Thyroid gland (tissue), 4 donors: ENCODE data around the gene FGR. TPM values are rescaled to one million over a fixed set of nuclear protein-coding genes. Genes with fewer than 3 reads are reported as not detected.
"Not testable (repeated sequence)": the region's sequence is repeated elsewhere in the genome, so short reads cannot be mapped to it uniquely, and the experiment has no call there.

ENCODE experiments used
- DNase-seq, 2 donors: peaks; one replicate each; pipeline ENCODE4 v3.0.0-alpha.2; 2019
- H3K27ac ChIP-seq, 3 donors: fragments of 200-600 bp; sonication (generic); 1 replicate in 2 of 3; 2 replicates in 1 of 3; pipeline ENCODE4 v1.5.1; 2016 to 2019; ENCODE audit warnings: mild to moderate bottlenecking in 1 of 3, moderate library complexity in 1 of 3
- H3K27me3 ChIP-seq: fragments of 200-600 bp; sonication (generic); one replicate; pipeline ENCODE4 v1.5.1; 2019
- H3K36me3 ChIP-seq, 2 donors: fragments of 200-600 bp; sonication (generic); one replicate each; pipeline ENCODE4 v1.5.1; 2016 to 2019
- H3K4me1 ChIP-seq, 2 donors: fragments of 200-600 bp; sonication (generic); one replicate each; pipeline ENCODE4 v1.5.1; 2017 to 2019
- H3K4me3 ChIP-seq, 3 donors: fragments of 200-600 bp; sonication (generic); replicated peaks in 1 of 3; 1 replicate in 2 of 3; 2 replicates in 1 of 3; pipeline ENCODE4 v1.5.1; 2016; ENCODE audit warnings: mild to moderate bottlenecking in 1 of 3
- H3K9me3 ChIP-seq: fragments of 200-600 bp; sonication (generic); one replicate; pipeline ENCODE4 v1.5.1; 2017
- POLR2A ChIP-seq, 2 donors: fragments of 450-650 bp; IDR thresholded peaks; one replicate each; pipeline ENCODE4 v1.6.1; 2017; ENCODE audit warnings: antibody characterized with exemption in 2 of 2, mild to moderate bottlenecking in 2 of 2, moderate library complexity in 1 of 2
- WGBS, 2 donors: methylation state at CpG; one replicate each; pipeline ENCODE4 v1.1.5; 2017; 5-methylcytosine and 5-hydroxymethylcytosine counted together
- intact Hi-C: fragments of 100-400 bp; cut with DNase I; formaldehyde crosslinking; loops from one replicate; pipeline ENCODE4 v1.15.1; 2023
- total RNA-seq, 4 donors: library from RNA; depleted of rRNA; stranded (reverse); fragments of >200 nt; gene quantifications; one replicate each; pipeline ENCODE4 v1.2.3, GENCODE V29; 2016
- TF ChIP-seq, protein P1 (sequence below), 6 experiments: fragments of 200-600 bp in 3 of 6; fragments of 450-650 bp in 3 of 6; sonication (generic) in 3 of 6; IDR thresholded peaks; one replicate each; pipeline ENCODE4 v1.5.1; 2016 to 2019; ENCODE audit warnings: antibody characterized with exemption in 6 of 6, mild to moderate bottlenecking in 2 of 6, inconsistent platforms in 1 of 6, moderate library complexity in 1 of 6

Gene FGR
- total RNA-seq = 1 to 10 TPM; 4.6 to 7.1 (median 6.4) TPM

DNA sequence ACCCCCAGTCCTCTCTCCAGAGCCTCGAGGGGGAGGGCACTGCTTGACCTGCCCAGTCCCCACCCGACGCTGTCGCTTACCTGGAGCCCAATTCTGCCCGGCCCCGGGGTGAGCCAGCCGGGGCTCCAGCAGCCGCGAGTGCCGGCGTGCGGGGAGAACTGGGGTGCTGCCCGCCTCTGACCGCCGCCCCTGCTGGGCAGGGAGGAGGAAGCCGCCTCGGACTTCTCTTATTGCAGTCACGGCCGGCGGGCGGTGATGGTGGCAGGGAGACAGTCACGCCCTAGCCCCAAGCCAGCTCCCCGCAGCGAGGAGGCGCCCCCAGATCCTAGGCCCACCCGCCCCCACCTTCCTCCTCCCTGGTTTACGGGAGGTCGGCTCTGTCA, at the start of gene FGR:
FGR (minus strand) TSS at position 201 of the 383 bp plus-strand sequence. CDS start 11,269 bp downstream, outside the sequence.
- H3K4me3 ChIP-seq = peak within 1 kb of the TSS in 2 of 3 donors; percentile 20 to 41
- peak within 1 kb of the TSS; percentile 44 to 81 (median 75) for H3K27ac ChIP-seq
- H3K4me1 ChIP-seq = peaks cover 29 to 47% of the 10 kb centered on the region in 2 donors
- intact Hi-C loops = no loop called here
- no peak for DNase-seq
- no peak for TF ChIP-seq POLR2A (IDR thresholded peaks at IDR 0.05)
- TF ChIP-seq, protein P1, sequence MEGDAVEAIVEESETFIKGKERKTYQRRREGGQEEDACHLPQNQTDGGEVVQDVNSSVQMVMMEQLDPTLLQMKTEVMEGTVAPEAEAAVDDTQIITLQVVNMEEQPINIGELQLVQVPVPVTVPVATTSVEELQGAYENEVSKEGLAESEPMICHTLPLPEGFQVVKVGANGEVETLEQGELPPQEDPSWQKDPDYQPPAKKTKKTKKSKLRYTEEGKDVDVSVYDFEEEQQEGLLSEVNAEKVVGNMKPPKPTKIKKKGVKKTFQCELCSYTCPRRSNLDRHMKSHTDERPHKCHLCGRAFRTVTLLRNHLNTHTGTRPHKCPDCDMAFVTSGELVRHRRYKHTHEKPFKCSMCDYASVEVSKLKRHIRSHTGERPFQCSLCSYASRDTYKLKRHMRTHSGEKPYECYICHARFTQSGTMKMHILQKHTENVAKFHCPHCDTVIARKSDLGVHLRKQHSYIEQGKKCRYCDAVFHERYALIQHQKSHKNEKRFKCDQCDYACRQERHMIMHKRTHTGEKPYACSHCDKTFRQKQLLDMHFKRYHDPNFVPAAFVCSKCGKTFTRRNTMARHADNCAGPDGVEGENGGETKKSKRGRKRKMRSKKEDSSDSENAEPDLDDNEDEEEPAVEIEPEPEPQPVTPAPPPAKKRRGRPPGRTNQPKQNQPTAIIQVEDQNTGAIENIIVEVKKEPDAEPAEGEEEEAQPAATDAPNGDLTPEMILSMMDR (IDR thresholded peaks at IDR 0.05) = no peak
- peaks cover 6% of the 10 kb centered on the region for H3K27me3 ChIP-seq
- 20 to 39% methylated on average over 13 to 18 of the region's 28 CpGs for WGBS, 2 donors
- H3K9me3 ChIP-seq = no peaks in the 10 kb centered on the region
- H3K36me3 ChIP-seq = no peaks in the 10 kb centered on the region

DNA sequence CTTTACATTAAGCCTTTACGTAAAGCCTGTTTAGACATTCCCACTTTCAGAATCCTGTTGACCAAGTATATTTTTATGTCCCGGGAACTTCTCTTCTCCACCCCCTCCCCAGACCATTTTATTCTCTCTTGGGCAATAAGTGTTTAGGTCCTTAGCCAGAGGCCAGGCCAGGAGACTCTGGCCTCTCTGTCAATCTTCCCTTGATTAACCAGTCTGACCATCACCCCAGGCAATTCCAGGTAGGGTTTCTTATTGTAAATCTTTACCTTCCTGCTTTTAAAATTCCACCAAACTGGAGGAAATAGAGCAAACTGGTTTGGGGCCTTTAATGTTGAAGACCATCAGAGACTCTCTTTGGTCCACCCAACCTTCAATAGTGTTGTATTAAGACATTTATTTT, 49.2 kb upstream of the FGR start:
- TF ChIP-seq POLR2A (IDR thresholded peaks at IDR 0.05) = no peak
- TF ChIP-seq, protein P1 (IDR thresholded peaks at IDR 0.05) = no peak
- intact Hi-C loops = no loop called here
- Histone ChIP-seq H3K4me1 (no peaks in the 10 kb centered on the region), H3K27ac (no peak overlapping the region), H3K36me3 (no peaks in the 10 kb centered on the region), H3K4me3 (no peak overlapping the region), H3K9me3 (no peaks in the 10 kb centered on the region), H3K27me3 (no peaks in the 10 kb centered on the region)
- 87 to 90% methylated on average over 2 of the region's 2 CpGs for WGBS, 2 donors
- DNase-seq = no peak

DNA sequence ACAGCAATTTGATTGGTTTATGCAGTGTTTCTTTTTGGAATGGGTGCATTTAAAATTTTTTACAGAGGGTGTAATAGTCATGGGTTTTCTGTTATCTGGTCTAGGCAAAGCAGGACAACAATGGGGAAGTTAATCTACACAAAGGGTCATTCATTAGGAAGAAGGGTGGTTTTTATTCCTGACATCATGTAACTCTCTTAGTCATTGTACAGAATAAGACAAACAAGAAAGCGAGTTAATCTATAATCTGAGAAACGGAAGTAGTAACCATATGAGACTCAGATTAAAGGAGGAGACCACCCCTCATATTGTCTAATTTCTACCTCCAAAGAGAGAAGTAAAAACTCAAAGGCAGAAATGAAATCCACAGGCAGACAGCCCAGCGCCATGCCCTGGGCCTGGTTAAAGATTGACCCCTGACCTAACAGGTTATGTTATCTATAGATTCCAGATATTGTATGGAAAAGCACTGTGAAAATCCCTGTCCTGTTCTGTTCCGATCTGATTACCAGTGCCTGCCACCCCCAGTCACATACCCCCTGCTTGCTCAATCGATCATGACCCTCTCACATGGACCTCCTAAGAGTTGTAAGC, 47.5 kb upstream of the FGR start:
- Histone ChIP-seq H3K4me3 (no peak overlapping the region), H3K9me3 (no peaks in the 10 kb centered on the region), H3K36me3 (no peaks in the 10 kb centered on the region), H3K27ac (no peak overlapping the region), H3K4me1 (no peaks in the 10 kb centered on the region), H3K27me3 (no peaks in the 10 kb centered on the region)
- TF ChIP-seq, protein P1 (IDR thresholded peaks at IDR 0.05) = no peak
- TF ChIP-seq POLR2A (IDR thresholded peaks at IDR 0.05) = no peak
- intact Hi-C loops = no loop called here
- DNase-seq = no peak
- 88 to 94% methylated on average over 4 to 5 of the region's 5 CpGs for WGBS, 2 donors

DNA sequence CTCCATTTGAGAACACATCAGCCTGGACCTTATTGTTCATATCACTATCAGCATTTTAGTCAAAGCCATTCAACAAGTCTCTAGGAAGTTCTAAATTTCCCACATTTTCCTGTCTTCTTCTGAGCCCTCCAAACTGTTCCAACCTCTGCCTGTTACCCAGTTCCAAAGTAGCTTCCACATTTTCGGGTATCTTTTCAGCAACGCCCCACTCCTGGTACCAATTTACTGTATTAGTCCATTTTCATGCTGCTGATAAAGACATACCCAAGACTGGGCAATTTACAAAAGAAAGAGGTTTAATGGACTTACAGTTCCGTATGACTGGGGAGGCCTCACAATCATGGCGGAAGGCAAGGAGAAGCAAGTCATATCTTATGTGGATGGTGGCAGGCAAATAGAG, 46.6 kb upstream of the FGR start:
- H3K9me3 ChIP-seq, H3K27me3 ChIP-seq, H3K27ac ChIP-seq, intact Hi-C loops, H3K4me1 ChIP-seq, H3K4me3 ChIP-seq, DNase-seq, H3K36me3 ChIP-seq: not testable (repeated sequence)
- WGBS, 2 donors = 97% methylated on average over 4 of the region's 4 CpGs

DNA sequence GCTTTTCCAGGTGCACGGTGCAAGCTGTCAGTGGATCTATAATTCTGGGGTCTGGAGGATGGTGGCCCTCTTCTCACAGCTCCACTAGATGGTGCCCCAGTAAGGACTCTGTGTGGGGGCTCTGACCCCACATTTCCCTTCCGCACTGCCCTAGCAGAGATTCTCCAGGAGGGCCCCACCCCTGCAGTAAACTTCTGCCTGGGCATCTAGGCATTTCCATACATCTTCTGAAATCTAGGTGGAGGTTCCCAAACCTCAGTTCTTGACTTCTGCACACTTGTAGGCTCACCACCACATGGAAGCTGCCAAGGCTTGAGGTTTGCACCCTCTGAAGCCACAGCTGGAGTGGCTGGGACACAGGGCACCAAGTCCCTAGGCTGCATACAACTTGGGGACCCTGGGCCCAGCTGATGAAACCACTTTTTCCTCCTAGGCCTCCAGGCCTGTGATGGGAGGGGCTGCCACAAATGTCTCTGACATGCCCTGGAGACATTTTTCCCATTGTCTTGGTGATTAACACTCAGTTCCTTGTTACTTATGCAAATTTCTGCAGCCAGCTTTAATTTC, 45.3 kb upstream of the FGR start:
- intact Hi-C loops = not testable (repeated sequence)

DNA sequence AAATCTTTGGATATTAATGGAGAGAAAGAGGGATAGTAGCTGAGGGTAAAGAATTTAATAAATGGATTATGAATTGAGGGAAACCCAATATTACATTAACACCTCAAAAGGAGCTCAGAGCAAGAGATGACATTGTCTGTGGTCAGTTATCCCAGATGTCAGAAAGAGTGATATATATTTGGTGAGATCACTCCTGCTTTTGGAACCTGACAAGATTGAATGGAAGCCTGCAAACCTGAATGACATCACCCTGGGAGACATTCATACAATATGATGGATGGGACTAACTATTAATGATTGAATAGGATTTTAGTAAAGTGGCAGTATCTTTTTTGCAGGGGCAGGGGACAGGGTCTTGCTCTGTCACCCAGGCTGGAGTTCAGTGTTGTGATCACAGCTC, 43.8 kb upstream of the FGR start:
- no peaks in the 10 kb centered on the region for H3K4me1 ChIP-seq
- intact Hi-C loops = loop anchor here (10.0 kb wide), 1 partner anchor 156 kb away; the partner anchor contains the start of gene PPP1R8
- H3K4me3 ChIP-seq = no peak overlapping the region
- no peak for TF ChIP-seq POLR2A (IDR thresholded peaks at IDR 0.05)
- TF ChIP-seq, protein P1 (IDR thresholded peaks at IDR 0.05) = no peak
- DNase-seq = no peak
- H3K36me3 ChIP-seq = no peaks in the 10 kb centered on the region
- no peaks in the 10 kb centered on the region for H3K27me3 ChIP-seq
- no peak overlapping the region for H3K27ac ChIP-seq
- H3K9me3 ChIP-seq = no peaks in the 10 kb centered on the region

More for the DNA sequence above, 45.3 kb upstream of the FGR start:
- not testable (repeated sequence) for H3K9me3 ChIP-seq, H3K4me1 ChIP-seq, H3K27ac ChIP-seq, H3K4me3 ChIP-seq, H3K27me3 ChIP-seq, H3K36me3 ChIP-seq, DNase-seq
- WGBS, 2 donors = 95 to 100% methylated on average over 2 of the region's 2 CpGs
